ENCODE results near the gene FGA.

DNA sequence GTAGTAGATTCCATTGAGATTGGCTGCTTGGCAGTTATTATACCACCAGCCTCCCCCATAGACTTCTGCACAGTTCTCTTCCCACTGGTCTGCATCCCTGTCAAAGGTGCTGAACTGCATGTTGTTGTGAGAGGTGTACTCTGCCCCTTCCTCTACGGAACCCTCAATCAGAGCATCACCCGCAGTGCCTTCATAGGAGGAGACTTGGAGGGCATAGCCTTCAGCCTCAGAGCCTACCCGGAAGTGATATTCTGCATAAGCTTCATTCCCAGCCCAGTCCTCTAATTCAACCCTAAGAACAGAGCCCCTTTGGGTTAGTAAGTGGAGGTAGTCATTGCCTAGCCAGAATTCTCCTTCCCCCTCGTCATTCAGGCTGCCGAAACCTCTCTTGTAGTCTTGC lies 6.3 kb downstream of the FGA start:
- TF ChIP-seq, protein P1, sequence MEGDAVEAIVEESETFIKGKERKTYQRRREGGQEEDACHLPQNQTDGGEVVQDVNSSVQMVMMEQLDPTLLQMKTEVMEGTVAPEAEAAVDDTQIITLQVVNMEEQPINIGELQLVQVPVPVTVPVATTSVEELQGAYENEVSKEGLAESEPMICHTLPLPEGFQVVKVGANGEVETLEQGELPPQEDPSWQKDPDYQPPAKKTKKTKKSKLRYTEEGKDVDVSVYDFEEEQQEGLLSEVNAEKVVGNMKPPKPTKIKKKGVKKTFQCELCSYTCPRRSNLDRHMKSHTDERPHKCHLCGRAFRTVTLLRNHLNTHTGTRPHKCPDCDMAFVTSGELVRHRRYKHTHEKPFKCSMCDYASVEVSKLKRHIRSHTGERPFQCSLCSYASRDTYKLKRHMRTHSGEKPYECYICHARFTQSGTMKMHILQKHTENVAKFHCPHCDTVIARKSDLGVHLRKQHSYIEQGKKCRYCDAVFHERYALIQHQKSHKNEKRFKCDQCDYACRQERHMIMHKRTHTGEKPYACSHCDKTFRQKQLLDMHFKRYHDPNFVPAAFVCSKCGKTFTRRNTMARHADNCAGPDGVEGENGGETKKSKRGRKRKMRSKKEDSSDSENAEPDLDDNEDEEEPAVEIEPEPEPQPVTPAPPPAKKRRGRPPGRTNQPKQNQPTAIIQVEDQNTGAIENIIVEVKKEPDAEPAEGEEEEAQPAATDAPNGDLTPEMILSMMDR (optimal IDR thresholded peaks at IDR 0.05 in 1 of 3, IDR thresholded peaks at IDR 0.05 in 1 of 3, conservative IDR thresholded peaks at IDR 0.05 in 1 of 3; ENCODE audit: extremely low read depth in 1 of 3, insufficient read depth in 2 of 3, low read length in 3 of 3): no peak
- no peak for TF ChIP-seq EZH2 (IDR thresholded peaks at IDR 0.05; ENCODE audit: low read length)

All from keratinocyte (primary cell).